ENCODE results near the gene KLF11. TPM values are rescaled to one million over a fixed set of nuclear protein-coding genes. Genes with fewer than 3 reads are reported as not detected.
A peak's percentile ranks its signal among the peaks of the same experiment; 100 is the strongest.

The KLF11 gene
- total RNA-seq, 2 donors from 2014 or later = 18.8 to 30.6 TPM

- Histone ChIP-seq H3K27ac (no peak overlapping the region), H3K4me1 (peaks cover 0 to 26% of the 10 kb centered on the region in 2 donors)
- no peak for DNase-seq (ENCODE audit: low spot score)
Observed at GRCh38 chr2:10003206-10004125, 39.9 kb upstream of the KLF11 start.

GRCh38 chr2:10004401-10004800, 38.9 kb upstream of the KLF11 start:
- no peak for TF ChIP-seq CTCF (IDR thresholded peaks at IDR 0.05)
- H3K4me1 ChIP-seq = peaks cover 0 to 28% of the 10 kb centered on the region in 2 donors
- no peaks in the 10 kb centered on the region for H3K36me3 ChIP-seq
- H3K27ac ChIP-seq = peak overlapping the region in 1 of 2 donors; percentile 51
- H3K27me3 ChIP-seq = no peaks in the 10 kb centered on the region
- DNase-seq (ENCODE audit: low spot score) = no peak
- H3K9me3 ChIP-seq = no peaks in the 10 kb centered on the region
- H3K4me3 ChIP-seq = no peak overlapping the region

More at GRCh38 chr2:10003206-10004125, 39.9 kb upstream of the KLF11 start:
- no peaks in the 10 kb centered on the region for H3K9me3 ChIP-seq
- no peak overlapping the region for H3K4me3 ChIP-seq
- H3K36me3 ChIP-seq = no peaks in the 10 kb centered on the region
- no peaks in the 10 kb centered on the region for H3K27me3 ChIP-seq
- TF ChIP-seq CTCF (IDR thresholded peaks at IDR 0.05) = no peak

- DNase-seq (ENCODE audit: low spot score) = no peak
- Histone ChIP-seq H3K27ac (peak overlapping the region; percentile 26 to 51), H3K27me3 (no peaks in the 10 kb centered on the region), H3K9me3 (no peaks in the 10 kb centered on the region), H3K4me3 (no peak overlapping the region), H3K4me1 (peaks cover 0 to 31% of the 10 kb centered on the region in 2 donors), H3K36me3 (no peaks in the 10 kb centered on the region)
- no peak for TF ChIP-seq CTCF (IDR thresholded peaks at IDR 0.05)
Observed at GRCh38 chr2:10004836-10005235, 38.5 kb upstream of the KLF11 start.

- Histone ChIP-seq H3K27ac (peak overlapping the region; percentile 26 to 92), H3K9me3 (no peaks in the 10 kb centered on the region), H3K4me1 (peaks cover 0 to 39% of the 10 kb centered on the region in 2 donors)
Observed at GRCh38 chr2:10005461-10006235, 37.7 kb upstream of the KLF11 start.

More at GRCh38 chr2:10005461-10006235, 37.7 kb upstream of the KLF11 start:
- Histone ChIP-seq H3K27me3 (no peaks in the 10 kb centered on the region), H3K36me3 (no peaks in the 10 kb centered on the region), H3K4me3 (no peak overlapping the region)
- DNase-seq (ENCODE audit: low spot score) = no peak
- no peak for TF ChIP-seq CTCF (IDR thresholded peaks at IDR 0.05)
